Measurements from ENCODE around the gene DISP3.

- TF ChIP-seq, protein P1, sequence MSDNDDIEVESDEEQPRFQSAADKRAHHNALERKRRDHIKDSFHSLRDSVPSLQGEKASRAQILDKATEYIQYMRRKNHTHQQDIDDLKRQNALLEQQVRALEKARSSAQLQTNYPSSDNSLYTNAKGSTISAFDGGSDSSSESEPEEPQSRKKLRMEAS (IDR thresholded peaks at IDR 0.05; ENCODE audit: low read depth, low read length), result no peak
- TF ChIP-seq POLR2A (IDR thresholded peaks at IDR 0.05; ENCODE audit: extremely low read depth, insufficient read length), result no peak
- TF ChIP-seq, protein P2, sequence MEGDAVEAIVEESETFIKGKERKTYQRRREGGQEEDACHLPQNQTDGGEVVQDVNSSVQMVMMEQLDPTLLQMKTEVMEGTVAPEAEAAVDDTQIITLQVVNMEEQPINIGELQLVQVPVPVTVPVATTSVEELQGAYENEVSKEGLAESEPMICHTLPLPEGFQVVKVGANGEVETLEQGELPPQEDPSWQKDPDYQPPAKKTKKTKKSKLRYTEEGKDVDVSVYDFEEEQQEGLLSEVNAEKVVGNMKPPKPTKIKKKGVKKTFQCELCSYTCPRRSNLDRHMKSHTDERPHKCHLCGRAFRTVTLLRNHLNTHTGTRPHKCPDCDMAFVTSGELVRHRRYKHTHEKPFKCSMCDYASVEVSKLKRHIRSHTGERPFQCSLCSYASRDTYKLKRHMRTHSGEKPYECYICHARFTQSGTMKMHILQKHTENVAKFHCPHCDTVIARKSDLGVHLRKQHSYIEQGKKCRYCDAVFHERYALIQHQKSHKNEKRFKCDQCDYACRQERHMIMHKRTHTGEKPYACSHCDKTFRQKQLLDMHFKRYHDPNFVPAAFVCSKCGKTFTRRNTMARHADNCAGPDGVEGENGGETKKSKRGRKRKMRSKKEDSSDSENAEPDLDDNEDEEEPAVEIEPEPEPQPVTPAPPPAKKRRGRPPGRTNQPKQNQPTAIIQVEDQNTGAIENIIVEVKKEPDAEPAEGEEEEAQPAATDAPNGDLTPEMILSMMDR (IDR thresholded peaks at IDR 0.05; ENCODE audit: low read depth, low read length), result no peak
These were observed 28.6 kb upstream of the DISP3 start for GRCh38 chr1:11450310-11450709.

Data from NB4 (cell line).